ENCODE measurements around the gene NKD2.

Gene NKD2

GRCh38 chr5:981456-981855, 27.1 kb upstream of the NKD2 start:
- in situ Hi-C loops (cut with HindIII; ENCODE audit: low pct_unique_long_range_greater_than_20kb, low sequenced_read_pairs), result no loop called here
- no peak for DNase-seq (ENCODE audit: low read depth in 1 of 2, low spot score in 1 of 2)
- no peak for TF ChIP-seq JUND (IDR thresholded peaks at IDR 0.05; ENCODE audit: low read depth)

- DNase-seq (ENCODE audit: low read depth in 1 of 2, low spot score in 1 of 2), result peak in 1 of 2 experiments; percentile 32
- in situ Hi-C loops (cut with HindIII; ENCODE audit: low pct_unique_long_range_greater_than_20kb, low sequenced_read_pairs), result no loop called here
- TF ChIP-seq JUND (IDR thresholded peaks at IDR 0.05; ENCODE audit: low read depth), result no peak
Observed at GRCh38 chr5:982377-983237, 26.0 kb upstream of the NKD2 start.

- in situ Hi-C loops (cut with HindIII; ENCODE audit: low pct_unique_long_range_greater_than_20kb, low sequenced_read_pairs), result no loop called here
- no peak for DNase-seq (ENCODE audit: low read depth in 1 of 2, low spot score in 1 of 2)
- TF ChIP-seq JUND (IDR thresholded peaks at IDR 0.05; ENCODE audit: low read depth), result no peak
Observed at GRCh38 chr5:983238-983524, 25.4 kb upstream of the NKD2 start.

GRCh38 chr5:983568-983967, 25.0 kb upstream of the NKD2 start:
- in situ Hi-C loops (cut with HindIII; ENCODE audit: low pct_unique_long_range_greater_than_20kb, low sequenced_read_pairs), result no loop called here
- no peak for TF ChIP-seq JUND (IDR thresholded peaks at IDR 0.05; ENCODE audit: low read depth)
- no peak for DNase-seq (ENCODE audit: low read depth in 1 of 2, low spot score in 1 of 2)

GRCh38 chr5:984774-985173, 23.8 kb upstream of the NKD2 start:
- no peak for TF ChIP-seq JUND (IDR thresholded peaks at IDR 0.05; ENCODE audit: low read depth)
- in situ Hi-C loops (cut with HindIII; ENCODE audit: low pct_unique_long_range_greater_than_20kb, low sequenced_read_pairs), result no loop called here
- DNase-seq (ENCODE audit: low read depth in 1 of 2, low spot score in 1 of 2), result no peak

GRCh38 chr5:987761-988160, 20.8 kb upstream of the NKD2 start:
- TF ChIP-seq JUND (IDR thresholded peaks at IDR 0.05; ENCODE audit: low read depth), result no peak
- in situ Hi-C loops (cut with HindIII; ENCODE audit: low pct_unique_long_range_greater_than_20kb, low sequenced_read_pairs), result no loop called here
- no peak for DNase-seq (ENCODE audit: low read depth in 1 of 2, low spot score in 1 of 2)

DNA sequence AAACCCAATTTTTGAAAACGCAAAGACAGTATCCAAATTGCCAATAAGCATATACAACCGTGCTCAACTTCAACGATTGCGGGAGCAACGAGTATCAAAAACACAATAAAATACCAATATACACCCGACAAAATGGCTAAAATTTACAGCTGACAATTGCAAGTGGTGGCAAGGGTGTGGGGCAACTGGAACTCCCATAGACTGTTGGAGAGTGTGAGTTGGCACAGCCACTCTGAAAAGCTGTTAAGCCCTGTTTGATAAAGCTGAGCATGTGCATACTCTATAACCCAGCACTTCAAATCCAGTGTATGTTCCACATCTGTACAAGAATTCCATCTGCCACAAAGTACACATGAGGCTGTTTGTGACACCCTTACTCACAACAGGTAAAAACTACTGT, 20.3 kb upstream of the NKD2 start:
- in situ Hi-C loops (cut with HindIII; ENCODE audit: low pct_unique_long_range_greater_than_20kb, low sequenced_read_pairs), result no loop called here
- DNase-seq (ENCODE audit: low read depth in 1 of 2, low spot score in 1 of 2), result no peak
- no peak for TF ChIP-seq JUND (IDR thresholded peaks at IDR 0.05; ENCODE audit: low read depth)

DNA sequence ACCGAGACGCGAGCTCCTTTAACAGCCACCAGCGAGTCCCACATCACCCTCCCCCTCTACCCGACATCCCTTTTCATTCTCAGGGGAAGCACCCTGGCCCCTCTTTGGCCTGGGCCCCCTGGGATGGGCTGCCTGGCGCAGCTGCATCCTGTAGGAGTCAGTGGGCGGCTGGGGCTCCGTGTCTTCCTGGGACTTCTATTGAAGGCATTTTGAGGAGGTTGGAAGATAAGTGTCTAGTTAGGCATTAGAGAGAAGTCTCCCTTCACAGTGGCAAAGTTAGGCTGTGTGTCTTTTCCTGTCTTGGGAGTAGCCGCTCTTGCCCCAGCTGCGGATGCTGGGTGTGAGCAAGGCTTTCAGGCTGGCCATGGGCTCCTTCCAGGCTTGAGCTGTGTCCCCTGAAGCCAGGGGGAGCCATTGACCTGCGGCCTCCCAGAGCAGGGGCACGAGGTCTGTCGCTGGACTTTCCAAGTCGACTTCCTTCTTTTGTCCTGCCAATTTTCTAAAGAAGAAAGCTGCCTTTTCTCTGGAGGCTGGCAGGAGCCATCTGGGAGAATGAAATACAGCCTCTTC, 18.6 kb upstream of the NKD2 start:
- no peak for TF ChIP-seq JUND (IDR thresholded peaks at IDR 0.05; ENCODE audit: low read depth)
- in situ Hi-C loops (cut with HindIII; ENCODE audit: low pct_unique_long_range_greater_than_20kb, low sequenced_read_pairs), result no loop called here
- DNase-seq (ENCODE audit: low read depth in 1 of 2, low spot score in 1 of 2), result peak in 1 of 2 experiments; percentile 38

DNA sequence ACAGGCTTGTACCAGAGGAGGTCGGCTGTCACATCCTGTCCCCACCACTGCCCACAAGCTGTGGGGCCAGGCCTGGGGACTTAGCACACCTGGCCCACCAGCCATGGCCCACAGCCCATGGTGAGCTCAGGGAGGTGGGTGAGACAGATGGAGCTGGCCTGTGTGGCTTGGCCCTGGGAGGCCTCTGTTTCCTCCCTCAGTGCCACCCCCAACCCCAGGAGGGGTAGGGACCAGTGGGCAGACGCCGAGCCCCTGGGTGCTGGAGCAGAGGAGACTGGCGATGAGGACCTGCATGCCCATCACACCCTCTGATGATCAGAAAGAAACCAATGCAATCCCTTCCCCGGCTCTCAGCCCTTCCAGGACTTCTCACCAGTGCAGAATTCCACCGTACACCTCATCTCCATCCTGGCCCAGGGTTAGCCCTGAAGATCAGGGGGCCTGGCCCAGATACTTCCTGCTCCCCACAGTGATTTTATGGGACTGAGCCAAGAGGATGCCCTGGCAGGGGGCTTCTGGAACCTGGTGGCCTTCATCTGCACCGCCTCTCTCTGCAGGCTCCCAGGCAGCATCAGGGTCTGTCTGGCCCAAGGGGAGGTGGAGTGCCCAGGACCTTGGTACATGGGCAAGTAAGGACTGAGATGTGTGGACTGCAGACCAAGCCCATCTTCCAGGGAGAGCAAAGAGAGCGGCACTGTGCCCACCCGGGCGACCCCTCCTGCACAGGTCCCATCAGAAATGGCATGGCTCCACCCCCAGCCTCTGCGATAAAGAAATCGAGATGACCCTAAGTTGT, 16.9 kb upstream of the NKD2 start:
- DNase-seq (ENCODE audit: low read depth in 1 of 2, low spot score in 1 of 2), result no peak
- TF ChIP-seq JUND (IDR thresholded peaks at IDR 0.05; ENCODE audit: low read depth), result no peak
- in situ Hi-C loops (cut with HindIII; ENCODE audit: low pct_unique_long_range_greater_than_20kb, low sequenced_read_pairs), result no loop called here

DNA sequence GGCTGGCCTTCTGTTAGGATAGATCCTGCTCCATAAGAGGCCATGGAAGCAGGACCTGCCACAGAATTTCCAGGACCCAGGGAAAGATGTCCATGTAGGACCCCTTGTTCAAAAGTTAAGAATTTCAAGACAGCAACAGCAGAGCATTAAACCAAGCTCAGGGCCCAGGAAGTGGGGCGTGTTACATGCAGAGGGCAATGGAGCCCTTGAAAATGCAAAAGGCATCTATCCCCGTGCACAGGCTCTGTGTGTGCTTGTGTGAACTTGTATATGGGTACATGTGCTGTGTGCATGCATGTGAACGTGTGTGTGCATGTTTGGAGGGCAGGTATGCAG, 14.4 kb upstream of the NKD2 start:
- TF ChIP-seq JUND (IDR thresholded peaks at IDR 0.05; ENCODE audit: low read depth), result no peak
- in situ Hi-C loops (cut with HindIII; ENCODE audit: low pct_unique_long_range_greater_than_20kb, low sequenced_read_pairs), result no loop called here
- no peak for DNase-seq (ENCODE audit: low read depth in 1 of 2, low spot score in 1 of 2)

DNA sequence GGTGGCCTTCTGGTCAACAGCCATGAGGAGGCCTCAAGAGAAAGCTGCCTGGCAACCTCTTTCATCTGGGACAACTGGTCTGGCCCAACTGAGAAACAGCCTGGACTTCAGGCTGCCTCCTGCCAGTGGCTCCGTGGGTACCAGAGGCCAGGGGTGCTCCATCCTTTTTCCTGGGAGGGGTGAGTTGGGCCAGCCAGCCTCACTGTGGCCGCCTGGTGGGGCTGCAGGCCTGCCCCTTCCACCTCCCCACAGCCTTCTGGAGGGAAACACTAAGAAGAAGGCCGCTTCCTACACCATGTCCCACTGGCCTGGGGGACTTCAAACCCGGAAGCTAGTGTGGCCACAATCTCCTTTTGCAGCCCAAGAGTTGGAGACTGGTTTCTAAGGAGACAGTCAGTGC, 13.8 kb upstream of the NKD2 start:
- in situ Hi-C loops (cut with HindIII; ENCODE audit: low pct_unique_long_range_greater_than_20kb, low sequenced_read_pairs), result no loop called here
- DNase-seq (ENCODE audit: low read depth in 1 of 2, low spot score in 1 of 2), result no peak

GRCh38 chr5:995318-995717, 13.3 kb upstream of the NKD2 start:
- TF ChIP-seq JUND (IDR thresholded peaks at IDR 0.05; ENCODE audit: low read depth), result no peak
- DNase-seq (ENCODE audit: low read depth in 1 of 2, low spot score in 1 of 2), result no peak
- in situ Hi-C loops (cut with HindIII; ENCODE audit: low pct_unique_long_range_greater_than_20kb, low sequenced_read_pairs), result no loop called here

More for the DNA sequence above, 13.8 kb upstream of the NKD2 start:
- no peak for TF ChIP-seq JUND (IDR thresholded peaks at IDR 0.05; ENCODE audit: low read depth)

DNA sequence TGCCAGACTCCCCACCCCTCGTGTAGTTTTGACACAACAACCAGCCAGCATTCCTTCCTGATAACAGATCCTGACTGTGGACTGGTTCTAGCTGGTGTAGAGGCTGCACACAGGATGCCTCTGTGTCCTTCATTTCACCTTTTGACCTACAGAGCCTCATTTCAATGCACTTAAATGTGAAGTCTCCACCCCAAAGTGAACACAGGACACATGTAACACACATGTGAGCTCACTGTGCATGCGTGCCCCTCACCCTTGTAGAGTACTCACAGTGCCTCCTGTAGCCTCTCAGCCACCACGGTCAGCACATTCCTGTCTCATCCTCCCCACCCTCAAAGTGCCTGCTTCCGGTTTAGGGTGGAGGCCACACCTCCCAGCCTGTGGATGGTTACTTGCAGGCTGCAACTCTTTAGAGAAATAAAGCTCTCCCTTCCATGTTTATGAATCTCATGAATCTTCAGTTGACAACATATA, 11.6 kb upstream of the NKD2 start:
- in situ Hi-C loops (cut with HindIII; ENCODE audit: low pct_unique_long_range_greater_than_20kb, low sequenced_read_pairs), result no loop called here
- no peak for DNase-seq (ENCODE audit: low read depth in 1 of 2, low spot score in 1 of 2)
- TF ChIP-seq JUND (IDR thresholded peaks at IDR 0.05; ENCODE audit: low read depth), result no peak
